ENCODE data around the gene IQCH. TPM values are rescaled to one million over a fixed set of nuclear protein-coding genes. Genes with fewer than 3 reads are reported as not detected.

IQCH gene
- total and polyA plus RNA-seq, 9 of the 15 experiments (the other 6 are each of a cell fraction or from before 2014, with no cell fraction given), result 1.8 to 3.9 (median 2.7) TPM

DNA sequence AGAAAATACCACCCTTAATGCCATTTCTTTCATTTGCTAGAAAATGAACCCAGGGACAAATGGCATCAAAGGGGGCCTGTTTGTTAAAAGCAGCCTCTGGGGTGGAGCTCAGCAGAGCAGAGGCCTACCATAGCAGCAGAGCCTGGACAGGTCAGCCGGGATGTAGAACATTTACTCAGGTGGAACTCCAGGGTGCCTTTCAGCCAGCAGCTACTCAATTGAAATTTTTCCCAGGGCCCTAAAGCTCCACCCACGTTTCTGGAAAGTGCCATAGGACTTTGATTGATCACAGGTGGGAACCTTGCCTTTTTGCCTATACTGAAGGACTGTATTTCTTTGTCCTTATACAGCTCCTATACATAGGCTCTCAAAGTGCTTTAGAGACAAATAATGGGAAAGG is 191.9 kb downstream of the IQCH start (continued):
- TF ChIP-seq, protein P1, sequence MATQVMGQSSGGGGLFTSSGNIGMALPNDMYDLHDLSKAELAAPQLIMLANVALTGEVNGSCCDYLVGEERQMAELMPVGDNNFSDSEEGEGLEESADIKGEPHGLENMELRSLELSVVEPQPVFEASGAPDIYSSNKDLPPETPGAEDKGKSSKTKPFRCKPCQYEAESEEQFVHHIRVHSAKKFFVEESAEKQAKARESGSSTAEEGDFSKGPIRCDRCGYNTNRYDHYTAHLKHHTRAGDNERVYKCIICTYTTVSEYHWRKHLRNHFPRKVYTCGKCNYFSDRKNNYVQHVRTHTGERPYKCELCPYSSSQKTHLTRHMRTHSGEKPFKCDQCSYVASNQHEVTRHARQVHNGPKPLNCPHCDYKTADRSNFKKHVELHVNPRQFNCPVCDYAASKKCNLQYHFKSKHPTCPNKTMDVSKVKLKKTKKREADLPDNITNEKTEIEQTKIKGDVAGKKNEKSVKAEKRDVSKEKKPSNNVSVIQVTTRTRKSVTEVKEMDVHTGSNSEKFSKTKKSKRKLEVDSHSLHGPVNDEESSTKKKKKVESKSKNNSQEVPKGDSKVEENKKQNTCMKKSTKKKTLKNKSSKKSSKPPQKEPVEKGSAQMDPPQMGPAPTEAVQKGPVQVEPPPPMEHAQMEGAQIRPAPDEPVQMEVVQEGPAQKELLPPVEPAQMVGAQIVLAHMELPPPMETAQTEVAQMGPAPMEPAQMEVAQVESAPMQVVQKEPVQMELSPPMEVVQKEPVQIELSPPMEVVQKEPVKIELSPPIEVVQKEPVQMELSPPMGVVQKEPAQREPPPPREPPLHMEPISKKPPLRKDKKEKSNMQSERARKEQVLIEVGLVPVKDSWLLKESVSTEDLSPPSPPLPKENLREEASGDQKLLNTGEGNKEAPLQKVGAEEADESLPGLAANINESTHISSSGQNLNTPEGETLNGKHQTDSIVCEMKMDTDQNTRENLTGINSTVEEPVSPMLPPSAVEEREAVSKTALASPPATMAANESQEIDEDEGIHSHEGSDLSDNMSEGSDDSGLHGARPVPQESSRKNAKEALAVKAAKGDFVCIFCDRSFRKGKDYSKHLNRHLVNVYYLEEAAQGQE (IDR thresholded peaks at IDR 0.05; ENCODE audit: borderline replicate concordance), result no peak
- TF ChIP-seq, protein P1 (CRISPR knock-in tag; IDR thresholded peaks at IDR 0.05; ENCODE audit: low read depth), result no peak
- TF ChIP-seq, protein P2, sequence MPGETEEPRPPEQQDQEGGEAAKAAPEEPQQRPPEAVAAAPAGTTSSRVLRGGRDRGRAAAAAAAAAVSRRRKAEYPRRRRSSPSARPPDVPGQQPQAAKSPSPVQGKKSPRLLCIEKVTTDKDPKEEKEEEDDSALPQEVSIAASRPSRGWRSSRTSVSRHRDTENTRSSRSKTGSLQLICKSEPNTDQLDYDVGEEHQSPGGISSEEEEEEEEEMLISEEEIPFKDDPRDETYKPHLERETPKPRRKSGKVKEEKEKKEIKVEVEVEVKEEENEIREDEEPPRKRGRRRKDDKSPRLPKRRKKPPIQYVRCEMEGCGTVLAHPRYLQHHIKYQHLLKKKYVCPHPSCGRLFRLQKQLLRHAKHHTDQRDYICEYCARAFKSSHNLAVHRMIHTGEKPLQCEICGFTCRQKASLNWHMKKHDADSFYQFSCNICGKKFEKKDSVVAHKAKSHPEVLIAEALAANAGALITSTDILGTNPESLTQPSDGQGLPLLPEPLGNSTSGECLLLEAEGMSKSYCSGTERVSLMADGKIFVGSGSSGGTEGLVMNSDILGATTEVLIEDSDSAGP (CRISPR knock-in tag; IDR thresholded peaks at IDR 0.05), result no peak
- TF ChIP-seq CREBBP (IDR thresholded peaks at IDR 0.05; ENCODE audit: low read depth, low read length) (no peak), HSF4 (CRISPR knock-in tag; IDR thresholded peaks at IDR 0.05; ENCODE audit: borderline replicate concordance) (no peak), RBM39 (optimal IDR thresholded peaks at IDR 0.05; ENCODE audit: low read depth, low read length) (no peak), SIN3A (IDR thresholded peaks at IDR 0.05; ENCODE audit: borderline replicate concordance in 2 of 2, control insufficient read depth in 1 of 2, low read depth in 2 of 2, low read length in 2 of 2) (no peak)
- TF ChIP-seq, protein P3, sequence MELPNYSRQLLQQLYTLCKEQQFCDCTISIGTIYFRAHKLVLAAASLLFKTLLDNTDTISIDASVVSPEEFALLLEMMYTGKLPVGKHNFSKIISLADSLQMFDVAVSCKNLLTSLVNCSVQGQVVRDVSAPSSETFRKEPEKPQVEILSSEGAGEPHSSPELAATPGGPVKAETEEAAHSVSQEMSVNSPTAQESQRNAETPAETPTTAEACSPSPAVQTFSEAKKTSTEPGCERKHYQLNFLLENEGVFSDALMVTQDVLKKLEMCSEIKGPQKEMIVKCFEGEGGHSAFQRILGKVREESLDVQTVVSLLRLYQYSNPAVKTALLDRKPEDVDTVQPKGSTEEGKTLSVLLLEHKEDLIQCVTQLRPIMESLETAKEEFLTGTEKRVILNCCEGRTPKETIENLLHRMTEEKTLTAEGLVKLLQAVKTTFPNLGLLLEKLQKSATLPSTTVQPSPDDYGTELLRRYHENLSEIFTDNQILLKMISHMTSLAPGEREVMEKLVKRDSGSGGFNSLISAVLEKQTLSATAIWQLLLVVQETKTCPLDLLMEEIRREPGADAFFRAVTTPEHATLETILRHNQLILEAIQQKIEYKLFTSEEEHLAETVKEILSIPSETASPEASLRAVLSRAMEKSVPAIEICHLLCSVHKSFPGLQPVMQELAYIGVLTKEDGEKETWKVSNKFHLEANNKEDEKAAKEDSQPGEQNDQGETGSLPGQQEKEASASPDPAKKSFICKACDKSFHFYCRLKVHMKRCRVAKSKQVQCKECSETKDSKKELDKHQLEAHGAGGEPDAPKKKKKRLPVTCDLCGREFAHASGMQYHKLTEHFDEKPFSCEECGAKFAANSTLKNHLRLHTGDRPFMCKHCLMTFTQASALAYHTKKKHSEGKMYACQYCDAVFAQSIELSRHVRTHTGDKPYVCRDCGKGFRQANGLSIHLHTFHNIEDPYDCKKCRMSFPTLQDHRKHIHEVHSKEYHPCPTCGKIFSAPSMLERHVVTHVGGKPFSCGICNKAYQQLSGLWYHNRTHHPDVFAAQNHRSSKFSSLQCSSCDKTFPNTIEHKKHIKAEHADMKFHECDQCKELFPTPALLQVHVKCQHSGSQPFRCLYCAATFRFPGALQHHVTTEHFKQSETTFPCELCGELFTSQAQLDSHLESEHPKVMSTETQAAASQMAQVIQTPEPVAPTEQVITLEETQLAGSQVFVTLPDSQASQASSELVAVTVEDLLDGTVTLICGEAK (IDR thresholded peaks at IDR 0.05), result no peak
- TF ChIP-seq, protein P3 (CRISPR knock-in tag; IDR thresholded peaks at IDR 0.05), result no peak

All from K562 (cell line).